Skeletal muscle cell (primary cell): ENCODE data around the gene CNIH3.

Experiments
- DNase-seq: peaks from one replicate; pipeline ENCODE4 v3.0.0-alpha.2; 2010; ENCODE audit warnings: low read depth
- H3K4me3 ChIP-seq: 2 replicates; pipeline ENCODE4 v1.5.1; 2011; ENCODE audit warnings: low read depth, mild to moderate bottlenecking, control low read depth, low read length, moderate library complexity

Gene CNIH3

GRCh38 chr1:224782281-224783000 lies 166.3 kb downstream of the CNIH3 start:
- DNase-seq = no peak
- H3K4me3 ChIP-seq = no peak overlapping the region

- no peak overlapping the region for H3K4me3 ChIP-seq
- DNase-seq = no peak
These were observed 167.0 kb downstream of the CNIH3 start for GRCh38 chr1:224783006-224783651.

GRCh38 chr1:224784265-224785039 lies 168.3 kb downstream of the CNIH3 start:
- H3K4me3 ChIP-seq = no peak overlapping the region
- DNase-seq = peak; percentile 53

GRCh38 chr1:224785040-224785328 lies 168.9 kb downstream of the CNIH3 start:
- H3K4me3 ChIP-seq = no peak overlapping the region
- DNase-seq = peak; percentile 31

GRCh38 chr1:224785622-224786021 lies 169.5 kb downstream of the CNIH3 start:
- DNase-seq = no peak

GRCh38 chr1:224786533-224787250 lies 170.6 kb downstream of the CNIH3 start:
- no peak overlapping the region for H3K4me3 ChIP-seq
- DNase-seq = no peak

More at GRCh38 chr1:224785622-224786021, 169.5 kb downstream of the CNIH3 start:
- H3K4me3 ChIP-seq = no peak overlapping the region

GRCh38 chr1:224789311-224789710 lies 173.2 kb downstream of the CNIH3 start:
- no peak overlapping the region for H3K4me3 ChIP-seq
- DNase-seq = no peak
